CD4-positive, alpha-beta memory T cell (primary cell): Measurements from ENCODE around the gene RADX. TPM values are rescaled to one million over a fixed set of nuclear protein-coding genes. Genes with fewer than 3 reads are reported as not detected.

Experiments used
- CTCF ChIA-PET: fragments of 350-600 bp; sonication (Branson Sonifier 250); formaldehyde crosslinking; loops from one replicate; lab custom pipeline; 2021; ENCODE audit warnings: inconsistent platforms; ENCODE audit not compliant: partially characterized antibody; lab: Charles Lee
- POLR2A ChIA-PET: fragments of 350-600 bp; sonication (Branson Sonifier 250); formaldehyde crosslinking; loops from one replicate; lab custom pipeline; 2021; ENCODE audit not compliant: partially characterized antibody; lab: Charles Lee
- DNase-seq, 5 donors: peaks; one replicate each; pipeline versions ENCODE4 v3.0.0 to v3.0.0-alpha.2; 2020 to 2022; ENCODE audit warnings: mixed read lengths in 1 of 5
- H3K27ac ChIP-seq: one replicate; pipeline ENCODE4 v1.7.0; 2013; ENCODE audit warnings: low read depth, low read length
- H3K27me3 ChIP-seq: 2 replicates; pipeline ENCODE4 v1.7.0; 2013; ENCODE audit warnings: mild to moderate bottlenecking, low read length, moderate library complexity; ENCODE audit not compliant: insufficient read depth
- H3K36me3 ChIP-seq: 2 replicates; pipeline ENCODE4 v1.7.0; 2013; ENCODE audit warnings: mild to moderate bottlenecking, low read length, moderate library complexity; ENCODE audit not compliant: insufficient read depth
- H3K4me1 ChIP-seq: 2 replicates; pipeline ENCODE4 v1.7.0; 2013; ENCODE audit warnings: mild to moderate bottlenecking, low read length, moderate library complexity; ENCODE audit not compliant: insufficient read depth
- H3K4me3 ChIP-seq, 2 donors: one replicate each; pipeline ENCODE4 v1.7.0; 2013; ENCODE audit warnings: low read length in 2 of 2, mild to moderate bottlenecking in 1 of 2
- H3K9me3 ChIP-seq, 2 donors: one replicate each; pipeline ENCODE4 v1.7.0; 2013; ENCODE audit warnings: low read length in 2 of 2, control low read depth in 1 of 2; ENCODE audit not compliant: control insufficient read depth in 1 of 2
- H3K27ac Mint-ChIP-seq, 7 donors: one replicate each; pipeline ENCODE4 v1.8.0; 2020 to 2021; ENCODE audit warnings: mixed read lengths in 7 of 7, mild to moderate bottlenecking in 6 of 7, inconsistent platforms in 3 of 7, moderate library complexity in 3 of 7
- H3K27me3 Mint-ChIP-seq, 2 donors: one replicate each; pipeline ENCODE4 v1.8.0; 2020 to 2021; ENCODE audit warnings: mixed read lengths in 2 of 2
- H3K36me3 Mint-ChIP-seq, 2 donors: one replicate each; pipeline ENCODE4 v1.8.0; 2020 to 2021; ENCODE audit warnings: mixed read lengths in 2 of 2, inconsistent platforms in 1 of 2, mild to moderate bottlenecking in 1 of 2
- H3K4me1 Mint-ChIP-seq, 4 donors: one replicate each; pipeline ENCODE4 v1.8.0; 2020 to 2021; ENCODE audit warnings: mixed read lengths in 4 of 4, mild to moderate bottlenecking in 1 of 4
- H3K4me3 Mint-ChIP-seq, 8 donors: one replicate each; pipeline ENCODE4 v1.8.0; 2020 to 2021; ENCODE audit warnings: mixed read lengths in 8 of 8, mild to moderate bottlenecking in 7 of 8, moderate library complexity in 6 of 8, inconsistent platforms in 3 of 8
- H3K9me3 Mint-ChIP-seq, 8 donors: one replicate each; pipeline ENCODE4 v1.8.0; 2020 to 2021; ENCODE audit warnings: mixed read lengths in 8 of 8, mild to moderate bottlenecking in 5 of 8, inconsistent platforms in 3 of 8, moderate library complexity in 1 of 8
- intact Hi-C: fragments of 100-400 bp; cut with micrococcal nuclease; formaldehyde crosslinking; loops from one replicate; pipeline ENCODE4 v1.15.1; 2023
- polyA plus RNA-seq, 2 donors: library from polyadenylated mRNA; unstranded; fragments of 300-500 nt; fragmentation: Illumina TruSeq; gene quantifications; one replicate each; pipeline ENCODE4 v1.2.3, GENCODE V29; 2021
- total RNA-seq, 2 experiments: library from RNA; stranded (reverse); gene quantifications; one replicate each; pipeline ENCODE4 v1.2.3, GENCODE V29; 2021

The RADX gene
- total RNA-seq (10 to 100 TPM; 15.6 to 16.2 TPM), polyA plus RNA-seq (1 to 10 TPM; 2.4 to 5.2 TPM)

- H3K9me3 ChIP-seq = no peaks in the 10 kb centered on the region
- Mint-ChIP-seq H3K27ac (peak within 1 kb of the TSS; percentile 92 to 99 (median 95)), H3K9me3 (peaks cover 0 to 3% (median 0%) of the 10 kb centered on the region in 8 donors), H3K27me3 (no peaks in the 10 kb centered on the region), H3K36me3 (peaks cover 0 to 3% of the 10 kb centered on the region in 2 donors), H3K4me1 (peaks cover 14 to 40% (median 29%) of the 10 kb centered on the region in 4 donors), H3K4me3 (peak within 1 kb of the TSS; percentile 84 to 96 (median 93))
- peaks cover 25% of the 10 kb centered on the region for H3K4me1 ChIP-seq
- intact Hi-C loops = loop anchor here (2.0 to 10.0 kb wide), 3 partner anchors 127 to 1479 kb away; partner anchors contain the start of genes ATG4A, PSMD10 and TBC1D8B
- DNase-seq = peak; percentile 81 to 94 (median 89)
- peak within 1 kb of the TSS; percentile 66 to 73 for H3K4me3 ChIP-seq
- H3K27me3 ChIP-seq = no peaks in the 10 kb centered on the region
- H3K36me3 ChIP-seq = no peaks in the 10 kb centered on the region
- POLR2A ChIA-PET = interaction anchor here (0.7 to 1.1 kb wide), 4 partner anchors 89 to 1407 kb away, joined by 3 read pairs; partner anchors contain the start of gene PRPS1
- CTCF ChIA-PET = interaction anchor here (1.2 kb wide), 1 partner anchor 131 kb away, joined by 4 read pairs; no protein-coding TSS in a partner anchor
- H3K27ac ChIP-seq = peak within 1 kb of the TSS; percentile 81
Measured at GRCh38 chrX:106611679-106612392, at the start of gene RADX. Gene RADX, plus strand, starts transcription at chrX:106611978. Its CDS starts 103 bp downstream, at chrX:106612081.

DNA sequence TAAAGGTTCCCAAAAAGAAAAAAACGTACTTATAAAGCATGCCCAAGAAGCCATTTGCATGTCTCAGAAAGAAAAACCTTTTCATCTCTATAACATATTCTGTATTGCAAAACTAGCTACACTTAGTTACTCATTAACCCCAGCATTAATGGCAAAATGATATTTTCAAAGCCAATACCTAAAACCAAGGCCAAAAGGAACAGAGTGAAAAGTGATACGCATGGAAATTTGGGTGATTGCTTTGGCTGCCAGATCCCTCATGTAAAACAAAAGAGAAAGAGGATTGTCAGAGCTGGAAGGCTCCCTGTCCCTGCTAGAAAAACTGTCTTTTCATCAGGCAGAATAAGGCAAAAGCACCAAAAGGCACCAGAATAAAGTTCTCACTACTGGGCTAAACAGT, 46.8 kb upstream of the RADX start:
- Mint-ChIP-seq H3K4me3 (no peak overlapping the region), H3K36me3 (no peaks in the 10 kb centered on the region)

DNA sequence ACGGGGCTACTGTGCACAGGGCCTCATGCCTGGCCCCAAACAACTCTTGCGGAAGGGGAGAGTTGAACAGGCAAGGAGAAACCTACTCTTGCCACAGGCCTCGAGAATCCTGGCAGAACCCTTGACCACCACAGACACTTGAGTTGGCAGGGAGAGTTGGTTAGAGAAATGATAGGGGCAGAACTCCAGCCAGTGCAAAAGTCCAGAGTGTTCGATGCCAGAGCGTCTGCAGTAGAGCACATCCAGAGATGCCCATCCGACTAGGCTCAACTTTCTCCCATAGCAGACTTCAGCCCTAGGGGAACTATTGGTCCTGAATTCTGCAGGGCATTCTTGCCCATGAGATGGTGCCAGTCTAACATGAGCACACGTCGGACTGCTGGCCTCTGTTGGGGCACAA, 45.4 kb upstream of the RADX start:
- Histone ChIP-seq H3K4me1 (no peaks in the 10 kb centered on the region), H3K27me3 (no peaks in the 10 kb centered on the region), H3K27ac (no peak overlapping the region), H3K4me3 (no peak overlapping the region), H3K36me3 (no peaks in the 10 kb centered on the region), H3K9me3 (no peaks in the 10 kb centered on the region)
- CTCF ChIA-PET = no interaction called here
- no peaks in the 10 kb centered on the region for H3K9me3 Mint-ChIP-seq
- no peak for DNase-seq
- no peak overlapping the region for H3K27ac Mint-ChIP-seq
- H3K27me3 Mint-ChIP-seq = peaks cover 2 to 5% of the 10 kb centered on the region in 2 donors
- POLR2A ChIA-PET = no interaction called here
- no peaks in the 10 kb centered on the region for H3K36me3 Mint-ChIP-seq
- H3K4me3 Mint-ChIP-seq = no peak overlapping the region
- H3K4me1 Mint-ChIP-seq = no peaks in the 10 kb centered on the region
- intact Hi-C loops = no loop called here

More for the DNA sequence above, 46.8 kb upstream of the RADX start:
- Mint-ChIP-seq H3K9me3 (no peaks in the 10 kb centered on the region), H3K27ac (no peak overlapping the region), H3K4me1 (no peaks in the 10 kb centered on the region), H3K27me3 (peaks cover 2 to 5% of the 10 kb centered on the region in 2 donors)
- POLR2A ChIA-PET = no interaction called here
- no peak for DNase-seq
- intact Hi-C loops = no loop called here
- CTCF ChIA-PET = no interaction called here
- H3K27me3 ChIP-seq = no peaks in the 10 kb centered on the region
- H3K4me1 ChIP-seq = no peaks in the 10 kb centered on the region
- H3K9me3 ChIP-seq = no peaks in the 10 kb centered on the region
- no peak overlapping the region for H3K27ac ChIP-seq
- H3K4me3 ChIP-seq = no peak overlapping the region
- H3K36me3 ChIP-seq = no peaks in the 10 kb centered on the region

- Mint-ChIP-seq H3K4me1 (no peaks in the 10 kb centered on the region), H3K4me3 (no peak overlapping the region), H3K9me3 (peaks cover 0 to 21% (median 4%) of the 10 kb centered on the region in 8 donors), H3K36me3 (no peaks in the 10 kb centered on the region), H3K27ac (no peak overlapping the region), H3K27me3 (no peaks in the 10 kb centered on the region)
- Histone ChIP-seq H3K36me3 (no peaks in the 10 kb centered on the region), H3K27ac (no peak overlapping the region), H3K4me3 (no peak overlapping the region), H3K4me1 (no peaks in the 10 kb centered on the region), H3K27me3 (no peaks in the 10 kb centered on the region), H3K9me3 (no peaks in the 10 kb centered on the region)
- ChIA-PET CTCF (no interaction called here), POLR2A (no interaction called here)
- intact Hi-C loops = no loop called here
- no peak for DNase-seq
Measured at GRCh38 chrX:106581856-106582255, 29.9 kb upstream of the RADX start.

- Histone ChIP-seq H3K27ac (no peak overlapping the region), H3K9me3 (no peaks in the 10 kb centered on the region), H3K4me3 (no peak overlapping the region), H3K27me3 (no peaks in the 10 kb centered on the region), H3K36me3 (no peaks in the 10 kb centered on the region), H3K4me1 (no peaks in the 10 kb centered on the region)
- Mint-ChIP-seq H3K36me3 (no peaks in the 10 kb centered on the region), H3K4me3 (no peak overlapping the region), H3K9me3 (no peaks in the 10 kb centered on the region), H3K4me1 (peaks cover 0 to 2% (median under 1%) of the 10 kb centered on the region in 4 donors), H3K27me3 (no peaks in the 10 kb centered on the region), H3K27ac (no peak overlapping the region)
- intact Hi-C loops = no loop called here
- CTCF ChIA-PET = no interaction called here
- no peak for DNase-seq
- POLR2A ChIA-PET = no interaction called here
Measured at GRCh38 chrX:106585478-106585877, 26.3 kb upstream of the RADX start.

- H3K27ac Mint-ChIP-seq = no peak overlapping the region
Measured at GRCh38 chrX:106588801-106589200, 23.0 kb upstream of the RADX start.

DNA sequence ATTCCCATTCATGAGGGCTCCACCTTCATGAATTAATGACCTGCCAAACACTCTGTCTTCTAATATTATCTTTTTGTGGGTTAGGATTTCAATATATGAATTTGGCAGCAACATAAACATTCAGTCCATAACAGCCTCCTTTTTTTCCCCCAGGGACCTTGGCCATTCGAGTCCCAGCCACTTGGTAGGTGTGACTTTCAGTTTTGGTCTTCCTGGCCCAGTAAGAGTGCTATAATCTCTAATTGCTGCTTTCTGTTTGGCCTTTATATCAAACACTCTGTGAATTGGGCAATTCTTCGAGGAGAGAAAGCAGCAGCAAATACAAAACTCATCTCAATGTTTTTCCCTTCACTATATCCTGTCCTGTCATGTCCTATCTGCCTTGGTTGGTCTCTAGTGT, 12.4 kb upstream of the RADX start:
- Mint-ChIP-seq H3K4me3 (no peak overlapping the region), H3K27ac (no peak overlapping the region), H3K4me1 (no peaks in the 10 kb centered on the region), H3K9me3 (peaks cover 0 to 4% (median 0%) of the 10 kb centered on the region in 8 donors), H3K27me3 (peaks cover 2% of the 10 kb centered on the region in 2 donors), H3K36me3 (no peaks in the 10 kb centered on the region)
- no peak overlapping the region for H3K4me3 ChIP-seq
- CTCF ChIA-PET = no interaction called here
- intact Hi-C loops = no loop called here
- no peaks in the 10 kb centered on the region for H3K4me1 ChIP-seq
- no peak overlapping the region for H3K27ac ChIP-seq
- DNase-seq = no peak
- H3K9me3 ChIP-seq = no peaks in the 10 kb centered on the region
- no peaks in the 10 kb centered on the region for H3K27me3 ChIP-seq
- H3K36me3 ChIP-seq = no peaks in the 10 kb centered on the region
- POLR2A ChIA-PET = no interaction called here

More at GRCh38 chrX:106588801-106589200, 23.0 kb upstream of the RADX start:
- H3K36me3 Mint-ChIP-seq = no peaks in the 10 kb centered on the region
- DNase-seq = no peak
- Histone ChIP-seq H3K4me3 (no peak overlapping the region), H3K27me3 (no peaks in the 10 kb centered on the region), H3K36me3 (no peaks in the 10 kb centered on the region), H3K4me1 (no peaks in the 10 kb centered on the region), H3K9me3 (no peaks in the 10 kb centered on the region), H3K27ac (no peak overlapping the region)
- ChIA-PET CTCF (no interaction called here), POLR2A (no interaction called here)
- H3K27me3 Mint-ChIP-seq = no peaks in the 10 kb centered on the region
- H3K4me1 Mint-ChIP-seq = peaks cover 0 to 2% (median under 1%) of the 10 kb centered on the region in 4 donors
- H3K9me3 Mint-ChIP-seq = no peaks in the 10 kb centered on the region
- no peak overlapping the region for H3K4me3 Mint-ChIP-seq
- intact Hi-C loops = no loop called here
